Stromal cell of bone marrow (primary cell): Measurements from ENCODE around the gene ADCYAP1R1.

Experiments
- DNase-seq: peaks from one replicate; pipeline ENCODE4 v3.0.0-alpha.2; 2012; ENCODE audit warnings: low read depth

Gene ADCYAP1R1

GRCh38 chr7:31087351-31087750, 35.2 kb downstream of the ADCYAP1R1 start:
- DNase-seq: no peak

GRCh38 chr7:31091924-31092434, 39.9 kb downstream of the ADCYAP1R1 start:
- no peak for DNase-seq

- DNase-seq: no peak
Measured at GRCh38 chr7:31092606-31093005, 40.5 kb downstream of the ADCYAP1R1 start.

GRCh38 chr7:31093282-31093681, 41.2 kb downstream of the ADCYAP1R1 start:
- DNase-seq: no peak

GRCh38 chr7:31094271-31094670, 42.2 kb downstream of the ADCYAP1R1 start:
- DNase-seq: no peak

GRCh38 chr7:31095286-31096197, 43.4 kb downstream of the ADCYAP1R1 start:
- DNase-seq: no peak

GRCh38 chr7:31096198-31096876, 44.2 kb downstream of the ADCYAP1R1 start:
- no peak for DNase-seq

GRCh38 chr7:31096877-31097258, 44.8 kb downstream of the ADCYAP1R1 start:
- DNase-seq: no peak

GRCh38 chr7:31098642-31099360, 46.7 kb downstream of the ADCYAP1R1 start:
- no peak for DNase-seq

GRCh38 chr7:31099451-31100444, 47.6 kb downstream of the ADCYAP1R1 start:
- no peak for DNase-seq

GRCh38 chr7:31100445-31100844, 48.3 kb downstream of the ADCYAP1R1 start:
- DNase-seq: peak; percentile 24

- DNase-seq: no peak
Measured at GRCh38 chr7:31100871-31101270, 48.8 kb downstream of the ADCYAP1R1 start.

GRCh38 chr7:31101544-31101943, 49.4 kb downstream of the ADCYAP1R1 start:
- no peak for DNase-seq

- DNase-seq: no peak
Measured at GRCh38 chr7:31102151-31102972, 50.3 kb downstream of the ADCYAP1R1 start.

GRCh38 chr7:31102973-31103850, 51.1 kb downstream of the ADCYAP1R1 start:
- no peak for DNase-seq

GRCh38 chr7:31104361-31105255, 52.5 kb downstream of the ADCYAP1R1 start:
- no peak for DNase-seq

- DNase-seq: no peak
Measured at GRCh38 chr7:31105256-31105950, 53.3 kb downstream of the ADCYAP1R1 start.
